SK-N-SH (cell line): Measurements from ENCODE around the gene CISD2. TPM values are rescaled to one million over a fixed set of nuclear protein-coding genes. Genes with fewer than 3 reads are reported as not detected.
A peak's percentile ranks its signal among the peaks of the same experiment; 100 is the strongest.

Source experiments
- CTCF ChIA-PET: fragments of 300-600, 350-600 bp; formaldehyde crosslinking; extraction: SDS; loops from one replicate; lab custom pipeline; 2021; lab: Yijun Ruan, JAX
- POLR2A ChIA-PET: fragments of 350-600 bp; sonication (Branson Sonifier 250); formaldehyde crosslinking; extraction: SDS; loops from one replicate; lab custom pipeline; 2020; ENCODE audit warnings: antibody characterized with exemption, inconsistent platforms; lab: Yijun Ruan, JAX
- DNase-seq: peaks from one replicate; pipeline ENCODE4 v3.0.0; 2012
- H2AFZ ChIP-seq: fragments of 200-600 bp; sonication (generic); 2 replicates; pipeline ENCODE4 v1.8.1; 2016; ENCODE audit warnings: antibody characterized with exemption, mild to moderate bottlenecking, low read depth
- H3F3A ChIP-seq: fragments of 200-600 bp; sonication (generic); replicated peaks from 2 replicates; pipeline ENCODE3; 2016; ENCODE audit warnings: antibody characterized with exemption, mild to moderate bottlenecking; ENCODE audit not compliant: insufficient read depth
- H3K27ac ChIP-seq, 2 experiments: fragments of 200-500 bp in 1 of 2; fragments of 200-600 bp in 1 of 2; sonication (Bioruptor generic) in 1 of 2; sonication (generic), shearing (Covaris generic) in 1 of 2; 2 replicates each; pipeline versions ENCODE4 v1.5.1 to v1.6.1; 2014 to 2016; ENCODE audit warnings: low read depth in 2 of 2, inconsistent platforms in 1 of 2, low read length in 1 of 2, mild to moderate bottlenecking in 1 of 2, mixed read lengths in 1 of 2
- H3K27me3 ChIP-seq: fragments of 200-600 bp; sonication (generic), shearing (Covaris generic); 2 replicates; pipeline ENCODE4 v1.6.1; 2016; ENCODE audit warnings: mixed run types; ENCODE audit not compliant: insufficient read depth
- H3K36me3 ChIP-seq, 2 experiments: fragments of 200-500 bp in 1 of 2; fragments of 200-600 bp in 1 of 2; sonication (Bioruptor generic) in 1 of 2; sonication (generic) in 1 of 2; replicated peaks in 1 of 2; 2 replicates each; pipeline versions ENCODE3 to v1.5.1; 2014 to 2016; ENCODE audit warnings: low read length in 1 of 2, mild to moderate bottlenecking in 1 of 2; ENCODE audit not compliant: insufficient read depth in 2 of 2, control insufficient read depth in 1 of 2
- H3K4me1 ChIP-seq, 2 experiments: fragments of 200-500 bp in 1 of 2; fragments of 200-600 bp in 1 of 2; sonication (Bioruptor generic) in 1 of 2; sonication (generic), shearing (Covaris generic) in 1 of 2; 2 replicates each; pipeline versions ENCODE4 v1.5.1 to v1.6.1; 2014 to 2016; ENCODE audit warnings: low read depth in 1 of 2, low read length in 1 of 2, mixed run types in 1 of 2; ENCODE audit not compliant: insufficient read depth in 2 of 2, control insufficient read depth in 1 of 2
- H3K4me2 ChIP-seq: fragments of 200-600 bp; sonication (generic), shearing (Covaris generic); 2 replicates; pipeline ENCODE4 v1.6.1; 2017; ENCODE audit warnings: mixed run types
- H3K4me3 ChIP-seq, 2 experiments: fragments of 200-500 bp in 1 of 2; fragments of 200-600 bp in 1 of 2; sonication (Bioruptor generic) in 1 of 2; sonication (generic), shearing (Covaris generic) in 1 of 2; 2 replicates each; pipeline versions ENCODE4 v1.5.1 to v1.8.1; 2014 to 2016; ENCODE audit warnings: low read depth in 2 of 2, inconsistent platforms in 1 of 2, low read length in 1 of 2, mild to moderate bottlenecking in 1 of 2, mixed read lengths in 1 of 2, moderate library complexity in 1 of 2
- H3K79me2 ChIP-seq: fragments of 200-600 bp; sonication (generic); 2 replicates; pipeline ENCODE4 v1.8.1; 2017; ENCODE audit warnings: mild to moderate bottlenecking; ENCODE audit not compliant: insufficient read depth
- H3K9ac ChIP-seq: fragments of 200-600 bp; sonication (generic); 2 replicates; pipeline ENCODE4 v1.6.1; 2017; ENCODE audit warnings: mixed run types
- H3K9me2 ChIP-seq: fragments of 200-600 bp; sonication (generic); 2 replicates; pipeline ENCODE4 v1.6.1; 2017; ENCODE audit warnings: mixed run types
- H3K9me3 ChIP-seq: fragments of 200-600 bp; sonication (generic); 2 replicates; pipeline ENCODE4 v1.6.1; 2017; ENCODE audit warnings: mixed run types, mild to moderate bottlenecking, moderate library complexity
- H4K20me1 ChIP-seq: fragments of 200-600 bp; sonication (generic); 2 replicates; pipeline ENCODE4 v1.6.1; 2017; ENCODE audit warnings: mild to moderate bottlenecking, mixed run types; ENCODE audit not compliant: insufficient read depth
- CHD2 ChIP-seq: fragments of 150-350 bp; IDR thresholded peaks from 2 replicates; pipeline ENCODE4 v1.6.1; 2018; ENCODE audit warnings: low read length; ENCODE audit not compliant: partially characterized antibody
- CTCF ChIP-seq: fragments of 200-600 bp; sonication (generic); IDR thresholded peaks from 2 replicates; pipeline ENCODE4 v1.6.1; 2017; ENCODE audit warnings: antibody characterized with exemption, mild to moderate bottlenecking, moderate library complexity
- ELF1 ChIP-seq: IDR thresholded peaks from 2 replicates; pipeline ENCODE4 v1.4.0; 2012
- EP300 ChIP-seq, 2 experiments: IDR thresholded peaks; 2 replicates each; pipeline versions ENCODE4 v1.4.0 to v1.6.1; 2012; ENCODE audit warnings: borderline replicate concordance in 1 of 2, low read depth in 1 of 2, low read length in 1 of 2
- FOSL2 ChIP-seq: IDR thresholded peaks from 2 replicates; pipeline ENCODE4 v1.4.0; 2012; ENCODE audit warnings: low read depth, mild to moderate bottlenecking, moderate library complexity, borderline replicate concordance
- FOXJ3 ChIP-seq: sonication (generic); formaldehyde crosslinking; IDR thresholded peaks from 2 replicates; pipeline ENCODE4 v1.5.1; 2020; ENCODE audit warnings: mild to moderate bottlenecking, missing genetic modification reagents
- FOXM1 ChIP-seq: IDR thresholded peaks from 2 replicates; pipeline ENCODE4 v1.4.0; 2012; ENCODE audit warnings: low read depth, mild to moderate bottlenecking
- GABPA ChIP-seq: IDR thresholded peaks from 2 replicates; pipeline ENCODE4 v1.4.0; 2012; ENCODE audit warnings: low read depth, mild to moderate bottlenecking
- GATA2 ChIP-seq: sonication (generic); formaldehyde crosslinking; IDR thresholded peaks from 2 replicates; pipeline ENCODE4 v1.5.0; 2020; ENCODE audit warnings: mild to moderate bottlenecking, missing genetic modification reagents
- IRF3 ChIP-seq: fragments of 150-350 bp; IDR thresholded peaks from 2 replicates; pipeline ENCODE4 v1.6.1; 2016; ENCODE audit warnings: mild to moderate bottlenecking, low read depth, low read length
- JUND ChIP-seq: IDR thresholded peaks from 2 replicates; pipeline ENCODE4 v1.4.0; 2012
- MXI1 ChIP-seq: IDR thresholded peaks from 2 replicates; pipeline ENCODE4 v1.6.1; 2012; ENCODE audit warnings: mild to moderate bottlenecking, low read depth, low read length, improper control_type of control experiment
- NFIC ChIP-seq: IDR thresholded peaks from 2 replicates; pipeline ENCODE4 v1.4.0; 2012; ENCODE audit warnings: borderline replicate concordance
- NRF1 ChIP-seq: IDR thresholded peaks from 2 replicates; pipeline ENCODE4 v1.6.1; 2012; ENCODE audit warnings: low read depth, mild to moderate bottlenecking, low read length
- PBX3 ChIP-seq: IDR thresholded peaks from 2 replicates; pipeline ENCODE4; 2012
- POLR2AphosphoS5 ChIP-seq: IDR thresholded peaks from 2 replicates; pipeline ENCODE4 v1.6.1; 2012; ENCODE audit warnings: low read depth, low read length
- RCOR1 ChIP-seq: fragments of 150-350 bp; IDR thresholded peaks from 2 replicates; pipeline ENCODE4 v1.6.1; 2017; ENCODE audit warnings: antibody characterized with exemption, low read length
- REST ChIP-seq: IDR thresholded peaks from 2 replicates; pipeline ENCODE4 v1.6.1; 2012; ENCODE audit warnings: mild to moderate bottlenecking, low read depth, low read length, moderate library complexity
- RFX5 ChIP-seq: IDR thresholded peaks from 2 replicates; pipeline ENCODE4 v1.6.1; 2012; ENCODE audit warnings: mild to moderate bottlenecking, improper control_type of control experiment, low read length
- RXRA ChIP-seq: IDR thresholded peaks from 2 replicates; pipeline ENCODE4 v1.4.0; 2012; ENCODE audit warnings: low read depth, mild to moderate bottlenecking, borderline replicate concordance
- SIN3A ChIP-seq: IDR thresholded peaks from 2 replicates; pipeline ENCODE4 v1.6.1; 2012; ENCODE audit warnings: low read depth, mild to moderate bottlenecking, low read length, moderate library complexity, borderline replicate concordance
- SMC3 ChIP-seq: IDR thresholded peaks from 2 replicates; pipeline ENCODE4 v1.6.1; 2012; ENCODE audit warnings: low read depth, low read length, improper control_type of control experiment
- TAF1 ChIP-seq: IDR thresholded peaks from 2 replicates; pipeline ENCODE4 v1.6.1; 2012; ENCODE audit warnings: low read depth, mild to moderate bottlenecking, low read length, moderate library complexity, borderline replicate concordance
- TCF12 ChIP-seq: IDR thresholded peaks from 2 replicates; pipeline ENCODE4 v1.4.0; 2012
- USF1 ChIP-seq: IDR thresholded peaks from 2 replicates; pipeline ENCODE4 v1.4.0; 2012; ENCODE audit warnings: low read depth, borderline replicate concordance
- USF2 ChIP-seq: fragments of 150-350 bp; IDR thresholded peaks from 2 replicates; pipeline ENCODE4 v1.6.1; 2017; ENCODE audit warnings: antibody characterized with exemption, low read length, low read depth, borderline replicate concordance
- YY1 ChIP-seq: IDR thresholded peaks from 2 replicates; pipeline ENCODE4 v1.4.0; 2012; ENCODE audit warnings: low read depth, mild to moderate bottlenecking
- WGBS: methylation state at CpG from one replicate; pipeline ENCODE4 v1.1.6; 2017; ENCODE audit warnings: low lambda C conversion rate; 5-methylcytosine and 5-hydroxymethylcytosine counted together
- polyA plus RNA-seq, 3 experiments: library from polyadenylated mRNA; depleted of rRNA; stranded (reverse); fragments of >200 nt; gene quantifications; 2 replicates each; pipeline ENCODE4 v1.2.3, GENCODE V29; 2012

Gene CISD2
- polyA plus RNA-seq, 1 of the 3 experiments (the other 2 are of a cell fraction) = 21.4 TPM

GRCh38 chr4:102843938-102844337 is 24.9 kb upstream of the CISD2 start:
- peak overlapping the region; percentile 56; the same call in 1 of the 2 replicates for H3K4me2 ChIP-seq
- H3K4me1 ChIP-seq = peaks cover 0 to 2% of the 10 kb centered on the region in 2 experiments; a peak in 1 of 4 replicates
- no peaks in the 10 kb centered on the region for H3F3A ChIP-seq
- no peaks in the 10 kb centered on the region for H3K9me3 ChIP-seq
- no peaks in the 10 kb centered on the region for H4K20me1 ChIP-seq
- H3K79me2 ChIP-seq = no peaks in the 10 kb centered on the region
- no peaks in the 10 kb centered on the region for H3K9me2 ChIP-seq
- H3K4me3 ChIP-seq = no peak overlapping the region
- POLR2A ChIA-PET = no interaction called here
- no peak overlapping the region for H3K9ac ChIP-seq
- peak overlapping the region; percentile 48 to 62; a peak in 3 of 4 replicates for H3K27ac ChIP-seq
- H3K36me3 ChIP-seq = no peaks in the 10 kb centered on the region
- H2AFZ ChIP-seq = no peak overlapping the region
- 25% methylated on average over 1 of the region's 1 CpG for WGBS
- CTCF ChIA-PET = no interaction called here
- peak; percentile 45 for DNase-seq
- H3K27me3 ChIP-seq = no peaks in the 10 kb centered on the region
- no peak for TF ChIP-seq FOXM1
- TF ChIP-seq TCF12 = peak; percentile 97
- TF ChIP-seq USF1 = no peak
- no peak for TF ChIP-seq MXI1
- no peak for TF ChIP-seq NFIC
- TF ChIP-seq TAF1 = no peak
- peak; percentile 88 for TF ChIP-seq PBX3
- TF ChIP-seq FOXJ3 (CRISPR knock-in tag) = no peak
- no peak for TF ChIP-seq GATA2 (CRISPR knock-in tag)
- TF ChIP-seq NRF1 = no peak
- no peak for TF ChIP-seq GABPA
- TF ChIP-seq CHD2 = no peak
- TF ChIP-seq EP300 (IDR thresholded peaks at IDR 0.05; ENCODE audit: borderline replicate concordance in 1 of 2, low read depth in 1 of 2, low read length in 1 of 2) = peak; percentile 52
- TF ChIP-seq SMC3 = no peak
- peak; percentile 75 for TF ChIP-seq POLR2AphosphoS5
- TF ChIP-seq RFX5 = no peak
- TF ChIP-seq FOSL2 = peak; percentile 56
- TF ChIP-seq USF2 = no peak
- TF ChIP-seq IRF3 = no peak
- no peak for TF ChIP-seq RXRA
- TF ChIP-seq SIN3A = no peak
- TF ChIP-seq ELF1 = no peak
- no peak for TF ChIP-seq CTCF
- TF ChIP-seq REST = no peak
- TF ChIP-seq YY1 = no peak
- TF ChIP-seq JUND = peak; percentile 56; the same call in 1 of the 2 replicates
- TF ChIP-seq RCOR1 = 0 out of 2 replicates have a peak, but pooled peaks have one; percentile 5
